ENCODE data around the gene NMUR1. TPM values are rescaled to one million over a fixed set of nuclear protein-coding genes. Genes with fewer than 3 reads are reported as not detected.

NMUR1 gene
- total RNA-seq, 1 experiment from 2014 or later, result not detected

- Histone ChIP-seq H3K4me1 (no peaks in the 10 kb centered on the region), H3K27me3 (replicated peaks; ENCODE audit: control insufficient read depth, insufficient read depth, low read length) (no peaks in the 10 kb centered on the region), H3K9me3 (no peaks in the 10 kb centered on the region), H3K36me3 (ENCODE audit: control insufficient read depth, insufficient read depth, low read length) (no peaks in the 10 kb centered on the region), H3K4me3 (ENCODE audit: low read depth, low read length) (no peak overlapping the region)
- BruUV-seq (replicated peaks), result no TSS peak
- Mint-ChIP-seq H3K36me3 (ENCODE audit: insufficient read depth, unreplicated experiment) (no peaks in the 10 kb centered on the region), H3K27ac (ENCODE audit: unreplicated experiment) (no peak overlapping the region), H3K4me1 (ENCODE audit: low read depth, unreplicated experiment) (no peaks in the 10 kb centered on the region), H3K27me3 (ENCODE audit: insufficient read depth, unreplicated experiment) (no peaks in the 10 kb centered on the region), H3K9me3 (ENCODE audit: unreplicated experiment) (peaks cover 2% of the 10 kb centered on the region), H3K4me3 (ENCODE audit: unreplicated experiment) (no peak overlapping the region)
- peak; percentile 43 to 61 for DNase-seq
- ChIA-PET CTCF (interaction anchor here (1.1 to 2.2 kb wide), 4 partner anchors 14 to 119 kb away, joined by 3 to 12 read pairs (median 4); partner anchors contain the start of gene NCL), POLR2A (no interaction called here)
- intact Hi-C loops (cut with micrococcal nuclease; ENCODE audit: unreplicated experiment), result loop anchor here (1.0 kb wide), 1 partner anchor 75 kb away; no protein-coding TSS in a partner anchor
- TF ChIP-seq, protein P1, sequence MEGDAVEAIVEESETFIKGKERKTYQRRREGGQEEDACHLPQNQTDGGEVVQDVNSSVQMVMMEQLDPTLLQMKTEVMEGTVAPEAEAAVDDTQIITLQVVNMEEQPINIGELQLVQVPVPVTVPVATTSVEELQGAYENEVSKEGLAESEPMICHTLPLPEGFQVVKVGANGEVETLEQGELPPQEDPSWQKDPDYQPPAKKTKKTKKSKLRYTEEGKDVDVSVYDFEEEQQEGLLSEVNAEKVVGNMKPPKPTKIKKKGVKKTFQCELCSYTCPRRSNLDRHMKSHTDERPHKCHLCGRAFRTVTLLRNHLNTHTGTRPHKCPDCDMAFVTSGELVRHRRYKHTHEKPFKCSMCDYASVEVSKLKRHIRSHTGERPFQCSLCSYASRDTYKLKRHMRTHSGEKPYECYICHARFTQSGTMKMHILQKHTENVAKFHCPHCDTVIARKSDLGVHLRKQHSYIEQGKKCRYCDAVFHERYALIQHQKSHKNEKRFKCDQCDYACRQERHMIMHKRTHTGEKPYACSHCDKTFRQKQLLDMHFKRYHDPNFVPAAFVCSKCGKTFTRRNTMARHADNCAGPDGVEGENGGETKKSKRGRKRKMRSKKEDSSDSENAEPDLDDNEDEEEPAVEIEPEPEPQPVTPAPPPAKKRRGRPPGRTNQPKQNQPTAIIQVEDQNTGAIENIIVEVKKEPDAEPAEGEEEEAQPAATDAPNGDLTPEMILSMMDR (IDR thresholded peaks at IDR 0.05; ENCODE audit: insufficient read depth in 1 of 2, low read depth in 1 of 2, low read length in 1 of 2, severe bottlenecking in 1 of 2, unreplicated experiment in 1 of 2), result peak; percentile 53 to 73
Measured at GRCh38 chr2:231482806-231483391, 47.3 kb downstream of the NMUR1 start.

DNA sequence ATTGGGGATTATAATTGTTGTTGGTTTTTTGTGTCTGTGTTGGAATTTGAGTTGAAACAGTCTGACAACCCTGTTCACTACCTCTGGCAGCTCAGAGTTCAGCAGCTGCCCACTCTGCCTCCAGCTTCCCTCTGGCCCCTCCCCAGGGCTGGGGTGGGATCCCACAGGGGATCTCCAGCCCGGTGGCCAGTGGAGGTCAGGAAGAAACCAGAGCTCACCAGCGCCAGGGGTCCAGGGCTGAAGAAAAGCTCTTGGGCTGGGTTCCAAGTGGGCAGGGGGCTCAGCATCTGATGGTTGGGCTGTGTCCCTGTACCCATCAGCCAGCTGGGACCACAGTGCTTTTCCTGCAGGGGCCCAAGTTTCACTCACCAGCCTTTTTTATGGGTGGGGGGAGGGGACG is 49.5 kb downstream of the NMUR1 start:
- Mint-ChIP-seq H3K36me3 (ENCODE audit: insufficient read depth, unreplicated experiment) (no peaks in the 10 kb centered on the region), H3K9me3 (ENCODE audit: unreplicated experiment) (no peaks in the 10 kb centered on the region), H3K4me1 (ENCODE audit: low read depth, unreplicated experiment) (no peaks in the 10 kb centered on the region), H3K4me3 (ENCODE audit: unreplicated experiment) (no peak overlapping the region), H3K27me3 (ENCODE audit: insufficient read depth, unreplicated experiment) (no peaks in the 10 kb centered on the region), H3K27ac (ENCODE audit: unreplicated experiment) (no peak overlapping the region)
- DNase-seq, result no peak
- no TSS peak for BruUV-seq (replicated peaks)
- intact Hi-C loops (cut with micrococcal nuclease; ENCODE audit: unreplicated experiment), result no loop called here
- H3K27me3 ChIP-seq (replicated peaks; ENCODE audit: control insufficient read depth, insufficient read depth, low read length), result no peaks in the 10 kb centered on the region
- no peaks in the 10 kb centered on the region for H3K9me3 ChIP-seq
- ChIA-PET POLR2A (interaction anchor here (0.8 kb wide), 1 partner anchor 16 kb away, joined by 3 read pairs; the partner anchor contains the start of gene NCL), CTCF (no interaction called here)
- H3K4me3 ChIP-seq (ENCODE audit: low read depth, low read length), result no peak overlapping the region
- TF ChIP-seq, protein P1 (IDR thresholded peaks at IDR 0.05; ENCODE audit: insufficient read depth in 1 of 2, low read depth in 1 of 2, low read length in 1 of 2, severe bottlenecking in 1 of 2, unreplicated experiment in 1 of 2), result no peak
- no peaks in the 10 kb centered on the region for H3K4me1 ChIP-seq
- no peaks in the 10 kb centered on the region for H3K36me3 ChIP-seq (ENCODE audit: control insufficient read depth, insufficient read depth, low read length)

GRCh38 chr2:231479455-231479854 is 50.8 kb downstream of the NMUR1 start:
- Mint-ChIP-seq H3K27ac (ENCODE audit: unreplicated experiment) (no peak overlapping the region), H3K4me1 (ENCODE audit: low read depth, unreplicated experiment) (no peaks in the 10 kb centered on the region), H3K9me3 (ENCODE audit: unreplicated experiment) (no peaks in the 10 kb centered on the region), H3K4me3 (ENCODE audit: unreplicated experiment) (no peak overlapping the region), H3K27me3 (ENCODE audit: insufficient read depth, unreplicated experiment) (no peaks in the 10 kb centered on the region), H3K36me3 (ENCODE audit: insufficient read depth, unreplicated experiment) (no peaks in the 10 kb centered on the region)
- no peaks in the 10 kb centered on the region for H3K36me3 ChIP-seq (ENCODE audit: control insufficient read depth, insufficient read depth, low read length)
- H3K4me1 ChIP-seq, result no peaks in the 10 kb centered on the region
- H3K4me3 ChIP-seq (ENCODE audit: low read depth, low read length), result no peak overlapping the region
- DNase-seq, result no peak
- CTCF ChIA-PET, result no interaction called here
- intact Hi-C loops (cut with micrococcal nuclease; ENCODE audit: unreplicated experiment), result no loop called here
- BruUV-seq (replicated peaks), result no TSS peak
- POLR2A ChIA-PET, result no interaction called here
- H3K9me3 ChIP-seq, result no peaks in the 10 kb centered on the region
- TF ChIP-seq, protein P1 (IDR thresholded peaks at IDR 0.05; ENCODE audit: insufficient read depth in 1 of 2, low read depth in 1 of 2, low read length in 1 of 2, severe bottlenecking in 1 of 2, unreplicated experiment in 1 of 2), result no peak
- H3K27me3 ChIP-seq (replicated peaks; ENCODE audit: control insufficient read depth, insufficient read depth, low read length), result no peaks in the 10 kb centered on the region
